Lower lobe of right lung (tissue), 2 donors: ENCODE results near the gene SLC12A9. TPM values are rescaled to one million over a fixed set of nuclear protein-coding genes. Genes with fewer than 3 reads are reported as not detected.
"Not testable (repeated sequence)": the region's sequence is repeated elsewhere in the genome, so short reads cannot be mapped to it uniquely, and the experiment has no call there.

Experiments used
- ATAC-seq, 2 donors: fragments of 200-7000 bp; cut with Tn5 transposase; one replicate each; pipeline ENCODE4 v1.9.1; 2020 to 2022; ENCODE audit warnings: mild to moderate bottlenecking in 2 of 2, moderate library complexity in 2 of 2
- DNase-seq: peaks from one replicate; pipeline ENCODE4 v3.0.0-alpha.2; 2020
- H3K27ac ChIP-seq: fragments of 200-600 bp; one replicate; pipeline ENCODE4 v1.8.0; 2022
- H3K27me3 ChIP-seq: fragments of 200-600 bp; one replicate; pipeline ENCODE4 v1.8.0; 2022; ENCODE audit warnings: low read depth
- H3K36me3 ChIP-seq: fragments of 200-600 bp; one replicate; pipeline ENCODE4 v1.8.0; 2022; ENCODE audit warnings: mild to moderate bottlenecking
- H3K4me1 ChIP-seq: fragments of 200-600 bp; one replicate; pipeline ENCODE4 v1.8.0; 2022
- H3K4me3 ChIP-seq: fragments of 200-600 bp; one replicate; pipeline ENCODE4 v1.8.0; 2022; ENCODE audit warnings: mild to moderate bottlenecking
- H3K9me3 ChIP-seq: fragments of 200-600 bp; one replicate; pipeline ENCODE4 v1.8.0; 2022
- intact Hi-C: fragments of 100-400 bp; cut with DNase I; formaldehyde crosslinking; loops from one replicate; pipeline ENCODE4 v1.11.0; 2022
- total RNA-seq: library from RNA; stranded (reverse); fragmentation: NEBNext Ultra II Directional; extraction: Animal tissue kit (Norgen Biotek cat#: 25700); gene quantifications from one replicate; pipeline ENCODE4 v1.2.1, GENCODE V29; 2021
- TF ChIP-seq, protein P1 (sequence below): fragments of 200-600 bp; IDR thresholded peaks from one replicate; pipeline ENCODE4 v1.8.0; 2022; ENCODE audit warnings: antibody characterized with exemption, mild to moderate bottlenecking
- donor health status: DM: no; HTN: yes; CAD: no; lungs with severe emphysema.

The SLC12A9 gene
- total RNA-seq, 1 donor from 2014 or later, result 43.6 TPM

DNA sequence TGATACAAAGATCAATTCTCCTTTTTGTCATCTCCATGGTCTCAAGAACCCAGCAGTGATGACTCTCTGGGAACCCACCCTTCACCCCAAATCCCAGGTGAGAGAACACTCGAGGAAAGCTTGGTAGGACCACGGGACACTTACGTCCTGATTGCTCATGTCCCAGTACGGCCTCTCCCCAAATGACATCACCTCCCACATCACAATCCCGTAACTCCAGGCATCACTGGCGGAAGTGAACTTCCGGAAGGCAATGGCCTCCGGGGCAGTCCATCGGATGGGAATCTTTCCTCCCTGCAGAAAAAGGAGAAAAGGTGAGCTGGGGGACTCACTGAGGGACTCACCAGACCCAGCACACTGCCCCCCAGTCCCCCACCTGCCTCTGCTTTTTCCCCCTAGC lies 46.2 kb upstream of the SLC12A9 start:
- Histone ChIP-seq H3K4me1 (peaks cover 33% of the 10 kb centered on the region), H3K27ac (no peak overlapping the region)
- intact Hi-C loops, result no loop called here

DNA sequence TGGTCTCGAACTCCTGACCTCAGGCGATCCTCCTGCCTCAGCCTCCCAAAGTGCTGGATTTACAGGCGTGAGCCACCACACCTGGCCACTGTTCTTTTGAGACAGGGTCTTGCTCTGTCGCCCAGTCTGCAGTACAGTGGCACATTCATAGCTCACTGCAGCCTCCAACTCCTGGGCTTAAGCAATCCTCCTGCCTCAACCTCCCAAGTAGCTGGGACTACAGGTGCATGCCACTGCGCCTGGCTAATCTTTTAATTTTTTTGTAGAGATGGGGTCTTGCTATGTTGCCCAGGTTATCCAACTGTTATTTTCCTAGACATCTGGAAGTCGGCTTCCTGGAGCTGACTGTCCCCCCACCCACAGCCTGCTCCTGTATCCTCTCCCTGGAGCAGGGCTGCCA lies 45.6 kb upstream of the SLC12A9 start:
- ATAC-seq, DNase-seq, intact Hi-C loops, H3K27ac ChIP-seq, H3K27me3 ChIP-seq, H3K9me3 ChIP-seq, H3K4me3 ChIP-seq: not testable (repeated sequence)
- H3K4me1 ChIP-seq, result peaks cover 28% of the 10 kb centered on the region
- H3K36me3 ChIP-seq, result peaks cover 84% of the 10 kb centered on the region

More for the DNA sequence above, 46.2 kb upstream of the SLC12A9 start:
- no peaks in the 10 kb centered on the region for H3K9me3 ChIP-seq
- TF ChIP-seq, protein P1, sequence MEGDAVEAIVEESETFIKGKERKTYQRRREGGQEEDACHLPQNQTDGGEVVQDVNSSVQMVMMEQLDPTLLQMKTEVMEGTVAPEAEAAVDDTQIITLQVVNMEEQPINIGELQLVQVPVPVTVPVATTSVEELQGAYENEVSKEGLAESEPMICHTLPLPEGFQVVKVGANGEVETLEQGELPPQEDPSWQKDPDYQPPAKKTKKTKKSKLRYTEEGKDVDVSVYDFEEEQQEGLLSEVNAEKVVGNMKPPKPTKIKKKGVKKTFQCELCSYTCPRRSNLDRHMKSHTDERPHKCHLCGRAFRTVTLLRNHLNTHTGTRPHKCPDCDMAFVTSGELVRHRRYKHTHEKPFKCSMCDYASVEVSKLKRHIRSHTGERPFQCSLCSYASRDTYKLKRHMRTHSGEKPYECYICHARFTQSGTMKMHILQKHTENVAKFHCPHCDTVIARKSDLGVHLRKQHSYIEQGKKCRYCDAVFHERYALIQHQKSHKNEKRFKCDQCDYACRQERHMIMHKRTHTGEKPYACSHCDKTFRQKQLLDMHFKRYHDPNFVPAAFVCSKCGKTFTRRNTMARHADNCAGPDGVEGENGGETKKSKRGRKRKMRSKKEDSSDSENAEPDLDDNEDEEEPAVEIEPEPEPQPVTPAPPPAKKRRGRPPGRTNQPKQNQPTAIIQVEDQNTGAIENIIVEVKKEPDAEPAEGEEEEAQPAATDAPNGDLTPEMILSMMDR, result no peak
- peaks cover 78% of the 10 kb centered on the region for H3K36me3 ChIP-seq
- H3K27me3 ChIP-seq, result no peaks in the 10 kb centered on the region
- no peak for ATAC-seq
- DNase-seq, result no peak
- H3K4me3 ChIP-seq, result no peak overlapping the region

DNA sequence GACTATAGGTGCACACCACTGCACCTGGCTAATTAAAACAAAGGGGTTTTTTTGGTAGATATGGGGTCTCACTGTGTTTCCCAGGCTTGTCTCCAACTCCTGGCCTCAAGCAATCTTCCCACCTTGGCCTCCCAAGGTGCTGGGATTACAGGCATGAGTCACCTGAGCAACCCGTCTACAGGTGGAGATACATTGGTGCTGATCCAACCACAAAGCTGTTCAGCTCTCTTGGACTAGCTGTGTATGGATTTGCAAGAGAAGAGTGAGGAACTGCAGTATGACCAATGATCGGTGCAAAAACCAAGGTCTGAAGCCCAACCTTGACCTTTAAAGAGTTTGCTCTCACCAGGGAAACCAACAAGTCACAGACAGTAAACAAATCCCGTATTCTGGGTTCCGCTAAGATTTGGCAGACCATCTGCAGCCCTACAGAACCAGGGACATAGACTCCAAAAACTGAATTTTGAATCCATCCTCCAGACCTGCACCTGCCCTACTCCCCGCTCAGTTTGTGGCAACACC lies 44.1 kb upstream of the SLC12A9 start:
- Histone ChIP-seq H3K27me3 (no peaks in the 10 kb centered on the region), H3K27ac (no peak overlapping the region), H3K9me3 (no peaks in the 10 kb centered on the region), H3K4me3 (no peak overlapping the region), H3K36me3 (peaks cover 93% of the 10 kb centered on the region), H3K4me1 (peaks cover 13% of the 10 kb centered on the region)
- intact Hi-C loops, result no loop called here
- DNase-seq (no peak), ATAC-seq (no peak)
- TF ChIP-seq, protein P1, result no peak

DNA sequence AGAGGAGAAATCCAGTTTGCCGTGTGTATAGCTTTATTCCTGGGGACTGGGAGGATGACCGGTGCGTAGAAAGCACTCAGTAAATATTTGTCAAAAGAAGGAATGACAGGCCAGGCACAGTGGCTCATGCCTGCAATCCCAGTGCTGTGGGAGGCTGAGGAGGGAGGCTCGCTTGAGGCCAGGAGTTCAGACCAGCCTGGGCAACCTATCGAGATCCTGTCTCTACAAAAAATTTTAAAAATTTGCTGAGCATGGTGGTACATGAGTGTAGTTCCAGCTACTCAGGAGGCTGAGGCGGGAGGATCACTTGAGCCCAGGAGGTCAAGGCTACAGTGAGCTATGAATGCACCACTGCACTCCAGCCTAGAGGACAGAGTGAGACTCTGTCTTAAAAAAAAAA lies 41.0 kb upstream of the SLC12A9 start:
- Histone ChIP-seq H3K27ac (no peak overlapping the region), H3K36me3 (peaks cover 99% of the 10 kb centered on the region), H3K4me3 (no peak overlapping the region), H3K27me3 (no peaks in the 10 kb centered on the region), H3K9me3 (no peaks in the 10 kb centered on the region), H3K4me1 (peaks cover 7% of the 10 kb centered on the region)
- TF ChIP-seq, protein P1, result no peak
- no peak for DNase-seq
- intact Hi-C loops, result no loop called here
- ATAC-seq, result no peak

DNA sequence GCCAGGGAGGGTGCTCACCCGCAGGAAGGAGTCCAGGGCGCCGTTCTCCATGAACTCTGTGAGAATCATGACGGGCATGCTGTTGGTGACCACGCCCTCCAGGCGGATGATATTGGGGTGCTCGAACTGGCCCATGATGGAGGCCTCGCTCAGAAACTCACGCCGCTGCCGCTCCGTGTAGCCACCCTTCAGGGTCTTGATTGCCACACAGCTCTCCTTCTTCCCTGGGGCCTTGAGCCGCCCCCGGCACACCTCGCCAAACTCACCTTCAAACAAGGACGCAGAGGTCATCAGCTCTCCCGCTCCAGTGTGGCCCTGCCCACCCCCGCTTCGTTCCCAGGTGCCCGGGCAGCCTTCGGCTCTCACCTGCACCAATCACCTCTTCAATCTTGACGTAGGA lies 39.8 kb upstream of the SLC12A9 start:
- Histone ChIP-seq H3K27me3 (no peaks in the 10 kb centered on the region), H3K36me3 (peaks cover 97% of the 10 kb centered on the region), H3K27ac (no peak overlapping the region), H3K4me1 (peaks cover 7% of the 10 kb centered on the region), H3K4me3 (no peak overlapping the region), H3K9me3 (no peaks in the 10 kb centered on the region)
- TF ChIP-seq, protein P1, result no peak
- ATAC-seq (no peak), DNase-seq (no peak)
- intact Hi-C loops, result no loop called here

DNA sequence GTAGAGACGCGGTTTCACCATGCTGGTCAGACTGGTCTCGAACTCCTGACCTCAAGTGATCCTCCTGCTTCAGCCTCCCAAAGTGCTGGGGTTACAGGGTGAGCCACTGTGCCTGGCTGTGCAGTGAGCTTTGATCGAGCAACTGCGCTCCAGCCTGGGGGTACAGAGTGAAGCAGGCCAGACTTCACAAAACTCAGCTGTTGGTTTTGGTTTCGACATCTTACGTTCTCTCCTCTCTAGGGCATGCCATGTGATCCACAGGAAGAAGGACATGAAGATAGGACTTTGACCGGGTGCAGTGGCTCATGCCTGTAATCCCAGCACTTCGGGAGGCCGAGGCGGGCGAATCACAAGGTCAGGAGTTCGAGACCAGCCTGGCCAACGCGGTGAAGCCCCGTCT lies 36.0 kb upstream of the SLC12A9 start:
- H3K9me3 ChIP-seq, intact Hi-C loops, ATAC-seq, DNase-seq, H3K27ac ChIP-seq, H3K4me1 ChIP-seq, H3K4me3 ChIP-seq, H3K27me3 ChIP-seq: not testable (repeated sequence)
- peaks cover 95% of the 10 kb centered on the region for H3K36me3 ChIP-seq

DNA sequence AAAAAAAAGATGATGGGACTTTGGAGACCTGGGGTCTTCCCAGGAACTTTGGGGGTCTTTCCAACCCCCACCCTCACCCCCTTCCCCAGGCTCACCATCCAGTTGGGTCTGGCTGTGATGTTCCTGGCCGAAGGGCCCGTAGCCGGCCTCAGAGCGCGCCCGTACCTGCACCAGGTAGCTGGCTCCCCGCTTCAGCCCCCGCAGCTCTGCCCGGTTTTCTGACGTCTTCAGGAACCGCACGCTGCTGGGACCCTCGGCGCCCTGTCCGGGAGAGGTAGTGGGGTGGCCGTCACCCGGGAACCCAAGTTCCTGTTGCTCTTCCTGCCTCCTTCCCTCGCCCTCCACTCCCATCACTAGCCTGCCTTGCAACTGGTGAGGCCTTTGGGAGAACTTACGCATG lies 35.4 kb upstream of the SLC12A9 start:
- ATAC-seq (no peak), DNase-seq (no peak)
- Histone ChIP-seq H3K9me3 (no peaks in the 10 kb centered on the region), H3K27ac (no peak overlapping the region), H3K4me3 (no peak overlapping the region), H3K36me3 (peaks cover 95% of the 10 kb centered on the region), H3K27me3 (no peaks in the 10 kb centered on the region), H3K4me1 (peaks cover 7% of the 10 kb centered on the region)
- intact Hi-C loops, result no loop called here
- TF ChIP-seq, protein P1, result no peak
